GM23338 (cell line): ENCODE results near the gene GSTA5.

Experiments
- CREB1 ChIP-seq: fragments of 250-450 bp; sonication (Bioruptor Pico); IDR thresholded peaks from 2 replicates; pipeline ENCODE4 v1.5.0; 2020; ENCODE audit warnings: low read depth, mild to moderate bottlenecking, moderate library complexity
- CTCF ChIP-seq, 2 experiments: fragments of 200-600 bp in 1 of 2; sonication (generic) in 1 of 2; conservative IDR thresholded peaks; 2 replicates each; pipeline versions ENCODE4 v1.5.1 to v1.6.1; 2016 to 2017; ENCODE audit warnings: antibody characterized with exemption in 2 of 2, low read depth in 2 of 2, mild to moderate bottlenecking in 2 of 2, moderate library complexity in 1 of 2
- ETS1 ChIP-seq: IDR thresholded peaks from 2 replicates; pipeline ENCODE4 v1.6.1; 2016; ENCODE audit warnings: antibody characterized with exemption
- EZH2 ChIP-seq: fragments of 200-600 bp; sonication (generic); IDR thresholded peaks from one replicate; pipeline ENCODE4 v1.8.0; 2017; ENCODE audit warnings: antibody characterized with exemption, mild to moderate bottlenecking, low read depth; ENCODE audit not compliant: unreplicated experiment
- EZH2phosphoT487 ChIP-seq: fragments of 200-600 bp; sonication (generic); IDR thresholded peaks from one replicate; pipeline ENCODE4 v1.8.1; 2018; ENCODE audit warnings: antibody characterized with exemption; ENCODE audit not compliant: unreplicated experiment
- JUNB ChIP-seq: IDR thresholded peaks from one replicate; pipeline ENCODE4 v1.6.1; 2016; ENCODE audit warnings: antibody characterized with exemption; ENCODE audit not compliant: unreplicated experiment
- NANOG ChIP-seq: IDR thresholded peaks from 2 replicates; pipeline ENCODE4 v1.6.1; 2016; ENCODE audit warnings: antibody characterized with exemption, borderline replicate concordance
- POLR2AphosphoS5 ChIP-seq: IDR thresholded peaks from 2 replicates; pipeline ENCODE4 v1.6.1; 2016; ENCODE audit warnings: antibody characterized with exemption, low read depth
- REST ChIP-seq: IDR thresholded peaks from one replicate; pipeline ENCODE4 v1.6.1; 2018; ENCODE audit warnings: antibody characterized with exemption; ENCODE audit not compliant: unreplicated experiment
- STAT1 ChIP-seq: IDR thresholded peaks from one replicate; pipeline ENCODE4 v1.6.1; 2016; ENCODE audit warnings: antibody characterized with exemption; ENCODE audit not compliant: unreplicated experiment
- ZNF114 ChIP-seq: fragments of 250-450 bp; sonication (Bioruptor Pico); IDR thresholded peaks from 2 replicates; pipeline ENCODE4 v1.5.0; 2020; ENCODE audit warnings: mild to moderate bottlenecking, moderate library complexity
- ZNF331 ChIP-seq: fragments of 250-450 bp; sonication (Bioruptor Pico); IDR thresholded peaks from 2 replicates; pipeline ENCODE4 v1.5.0; 2020; ENCODE audit warnings: low read depth, mild to moderate bottlenecking, moderate library complexity

GRCh38 chr6:52801188-52801841 lies 39.3 kb downstream of the GSTA5 start:
- TF ChIP-seq CTCF (conservative IDR thresholded peaks at IDR 0.05; ENCODE audit: low read depth in 2 of 2) (no peak), ETS1 (no peak), EZH2 (no peak), EZH2phosphoT487 (no peak), CREB1 (CRISPR knock-in tag) (no peak), JUNB (no peak), ZNF331 (CRISPR knock-in tag) (no peak), REST (no peak), ZNF114 (CRISPR knock-in tag) (no peak), POLR2AphosphoS5 (no peak), STAT1 (no peak), NANOG (no peak)
